GM23338 (cell line): ENCODE results near the gene RPRML. TPM values are rescaled to one million over a fixed set of nuclear protein-coding genes. Genes with fewer than 3 reads are reported as not detected.

ENCODE experiments used
- ATAC-seq: fragments of 200-7000 bp; cut with Tn5 transposase; 3 replicates; pipeline ENCODE4 v1.9.1; 2020
- DNase-seq: peaks from one replicate; pipeline ENCODE4 v3.0.0-alpha.2; 2015; ENCODE audit warnings: low spot score
- H2AFZ ChIP-seq: fragments of 200-600 bp; sonication (generic); 2 replicates; pipeline ENCODE4 v1.8.0; 2016; ENCODE audit warnings: antibody characterized with exemption, mild to moderate bottlenecking, moderate library complexity
- H3F3A ChIP-seq: fragments of 200-600 bp; sonication (generic); replicated peaks from 2 replicates; pipeline ENCODE4 v1.8.0; 2017; ENCODE audit warnings: antibody characterized with exemption, mixed run types, low read depth
- H3K27ac ChIP-seq: fragments of 200-600 bp; sonication (generic); 2 replicates; pipeline ENCODE4 v1.6.1; 2016; ENCODE audit warnings: low read depth
- H3K27me3 ChIP-seq: fragments of 200-600 bp; sonication (generic); 2 replicates; pipeline ENCODE4 v1.8.0; 2016; ENCODE audit warnings: mild to moderate bottlenecking, mixed run types, moderate library complexity; ENCODE audit not compliant: insufficient read depth
- H3K36me3 ChIP-seq: fragments of 200-600 bp; sonication (generic); 2 replicates; pipeline ENCODE4 v1.8.0; 2016; ENCODE audit warnings: mild to moderate bottlenecking; ENCODE audit not compliant: insufficient read depth
- H3K4me1 ChIP-seq: fragments of 200-600 bp; sonication (generic); 2 replicates; pipeline ENCODE4 v1.8.0; 2016; ENCODE audit warnings: mild to moderate bottlenecking, moderate library complexity; ENCODE audit not compliant: insufficient read depth
- H3K4me2 ChIP-seq: fragments of 200-600 bp; sonication (generic); 2 replicates; pipeline ENCODE4 v1.7.1; 2017; ENCODE audit warnings: mixed run types
- H3K4me3 ChIP-seq: fragments of 200-600 bp; sonication (generic); 2 replicates; pipeline ENCODE4 v1.6.1; 2016; ENCODE audit warnings: mixed run types
- H3K79me2 ChIP-seq: fragments of 200-600 bp; sonication (generic); replicated peaks from 2 replicates; pipeline ENCODE4 v1.8.0; 2017; ENCODE audit warnings: mild to moderate bottlenecking; ENCODE audit not compliant: insufficient read depth
- H3K9me2 ChIP-seq: fragments of 200-600 bp; sonication (generic); 2 replicates; pipeline ENCODE4 v1.8.0; 2017; ENCODE audit not compliant: insufficient read depth
- H4K20me1 ChIP-seq: fragments of 200-600 bp; sonication (generic); replicated peaks from 2 replicates; pipeline ENCODE4 v1.8.0; 2017; ENCODE audit warnings: mild to moderate bottlenecking; ENCODE audit not compliant: insufficient read depth
- H3K27ac Mint-ChIP-seq: 2 replicates; pipeline ENCODE4 v1.8.0; 2020; ENCODE audit warnings: inconsistent platforms, mild to moderate bottlenecking, moderate library complexity, mixed read lengths
- H3K27me3 Mint-ChIP-seq: 3 replicates; pipeline ENCODE4 v1.8.0; 2022; ENCODE audit warnings: low read depth, mild to moderate bottlenecking, moderate library complexity, mixed read lengths, inconsistent platforms; ENCODE audit not compliant: insufficient read depth, poor library complexity
- H3K36me3 Mint-ChIP-seq: 3 replicates; pipeline ENCODE4 v1.8.0; 2021; ENCODE audit warnings: low read depth, mild to moderate bottlenecking, inconsistent platforms, moderate library complexity, mixed read lengths
- H3K4me1 Mint-ChIP-seq: 3 replicates; pipeline ENCODE4 v1.8.0; 2020; ENCODE audit warnings: mild to moderate bottlenecking, inconsistent platforms, mixed read lengths
- H3K4me3 Mint-ChIP-seq: 3 replicates; pipeline ENCODE4 v1.8.0; 2021; ENCODE audit warnings: moderate library complexity, mild to moderate bottlenecking, inconsistent platforms, mixed read lengths
- H3K9me3 Mint-ChIP-seq: 3 replicates; pipeline ENCODE4 v1.8.0; 2020; ENCODE audit warnings: moderate library complexity, mild to moderate bottlenecking, inconsistent platforms, mixed read lengths
- EZH2 ChIP-seq: fragments of 200-600 bp; sonication (generic); IDR thresholded peaks from one replicate; pipeline ENCODE4 v1.8.0; 2017; ENCODE audit warnings: antibody characterized with exemption, mild to moderate bottlenecking, low read depth; ENCODE audit not compliant: unreplicated experiment
- STAT1 ChIP-seq: IDR thresholded peaks from one replicate; pipeline ENCODE4 v1.6.1; 2016; ENCODE audit warnings: antibody characterized with exemption; ENCODE audit not compliant: unreplicated experiment
- ZNF462 ChIP-seq: fragments of 250-450 bp; sonication (Bioruptor Pico); IDR thresholded peaks from 2 replicates; pipeline ENCODE4 v1.5.0; 2020; ENCODE audit warnings: mild to moderate bottlenecking, moderate library complexity
- polyA plus RNA-seq: library from polyadenylated mRNA; unstranded; fragments of >200 nt; fragmentation: Nextera tagmentation; extraction: Ambion mirVana; gene quantifications from 2 replicates; pipeline ENCODE4 v1.2.1, GENCODE V29; 2016
- total RNA-seq: library from RNA; depleted of rRNA; stranded (reverse); fragments of >200 nt; shearing (Covaris generic); gene quantifications from 2 replicates; pipeline ENCODE4 v1.2.3, GENCODE V29; 2014

Gene RPRML
- total and polyA plus RNA-seq, 2 experiments from 2014 or later = 2.1 to 16.4 TPM

GRCh38 chr17:46978489-46979146 lies 435 bp downstream of the RPRML start:
- Histone ChIP-seq H4K20me1 (no peaks in the 10 kb centered on the region), H3K4me1 (peaks cover 41% of the 10 kb centered on the region), H3F3A (peaks cover 7% of the 10 kb centered on the region; the same call in 1 of the 2 replicates), H3K4me3 (peak overlapping the region; percentile 76), H3K4me2 (peak overlapping the region; percentile 88), H3K79me2 (no peaks in the 10 kb centered on the region), H3K36me3 (no peaks in the 10 kb centered on the region), H3K27ac (no peak overlapping the region), H3K27me3 (peaks cover 27% of the 10 kb centered on the region), H2AFZ (peak overlapping the region; percentile 84), H3K9me2 (0 out of 2 replicates have a peak, but pooled peaks cover 3% of the 10 kb centered on the region)
- no peak overlapping the region for H3K27ac Mint-ChIP-seq
- H3K9me3 Mint-ChIP-seq = no peaks in the 10 kb centered on the region; the same call in 2 of the 3 replicates
- peak overlapping the region; percentile 93 for H3K4me3 Mint-ChIP-seq
- peaks cover 5% of the 10 kb centered on the region; the same call in 2 of the 3 replicates for H3K36me3 Mint-ChIP-seq
- DNase-seq = peak; percentile 46
- peaks cover 35% of the 10 kb centered on the region for H3K27me3 Mint-ChIP-seq
- ATAC-seq = peak; percentile 32
- TF ChIP-seq EZH2 = peak; percentile 35
- TF ChIP-seq STAT1 = no peak
- H3K4me1 Mint-ChIP-seq = peaks cover 43% of the 10 kb centered on the region

- TF ChIP-seq EZH2 (peak; percentile 31), ZNF462 (no peak)
- peaks cover 5% of the 10 kb centered on the region; the same call in 2 of the 3 replicates for H3K36me3 Mint-ChIP-seq
- H3K9me3 Mint-ChIP-seq = no peaks in the 10 kb centered on the region; the same call in 2 of the 3 replicates
- H3K79me2 ChIP-seq = no peaks in the 10 kb centered on the region
- H4K20me1 ChIP-seq = no peaks in the 10 kb centered on the region
- peak overlapping the region; percentile 93 for H3K4me3 Mint-ChIP-seq
- ATAC-seq (no peak), DNase-seq (no peak)
- H3K4me1 ChIP-seq = peaks cover 41% of the 10 kb centered on the region
- H3K27me3 ChIP-seq = peaks cover 27% of the 10 kb centered on the region
- H3K27me3 Mint-ChIP-seq = peaks cover 35% of the 10 kb centered on the region
- no peak overlapping the region for H3K27ac ChIP-seq
- peak overlapping the region; percentile 84 for H2AFZ ChIP-seq
- no peaks in the 10 kb centered on the region for H3K9me2 ChIP-seq
- H3K4me2 ChIP-seq = peak overlapping the region; percentile 88
- peak overlapping the region; percentile 76 for H3K4me3 ChIP-seq
- H3K27ac Mint-ChIP-seq = no peak overlapping the region
- H3K4me1 Mint-ChIP-seq = peaks cover 41% of the 10 kb centered on the region
- H3K36me3 ChIP-seq = no peaks in the 10 kb centered on the region
- H3F3A ChIP-seq = peaks cover 7% of the 10 kb centered on the region; the same call in 1 of the 2 replicates
These were observed 1.1 kb downstream of the RPRML start for GRCh38 chr17:46977750-46978488.
